Keratinocyte (primary cell): ENCODE data around the gene AGO3. TPM values are rescaled to one million over a fixed set of nuclear protein-coding genes. Genes with fewer than 3 reads are reported as not detected.

Experiments used
- DNase-seq: peaks from one replicate; pipeline ENCODE4 v3.0.0-alpha.2; 2011; ENCODE audit warnings: low read depth, missing footprints, low spot score
- FAIRE-seq: peaks from 2 replicates; lab custom pipeline; 2011; peaks lifted over from hg19 to GRCh38; lab: Jason Lieb, UNC
- H2AFZ ChIP-seq: 2 replicates; pipeline ENCODE4 v1.6.0; 2012; ENCODE audit warnings: low read length, control low read depth, inconsistent platforms; ENCODE audit not compliant: control insufficient read depth
- H3K27ac ChIP-seq: 2 replicates; pipeline ENCODE4 v1.5.1; 2011; ENCODE audit warnings: low read length; ENCODE audit not compliant: control insufficient read depth, insufficient read depth
- H3K27me3 ChIP-seq: 3 replicates; pipeline ENCODE4 v1.6.0; 2011; ENCODE audit warnings: low read length; ENCODE audit not compliant: control insufficient read depth, insufficient read depth; ENCODE audit errors: extremely low read depth
- H3K36me3 ChIP-seq, 2 experiments: 2 replicates in 1 of 2; 3 replicates in 1 of 2; pipeline ENCODE4 v1.5.1; 2011; ENCODE audit warnings: low read length in 2 of 2, mild to moderate bottlenecking in 1 of 2; ENCODE audit not compliant: control insufficient read depth in 2 of 2, insufficient read depth in 2 of 2; ENCODE audit errors: extremely low read depth in 1 of 2
- H3K4me1 ChIP-seq: 3 replicates; pipeline ENCODE4 v1.5.1; 2011; ENCODE audit warnings: low read length; ENCODE audit not compliant: control insufficient read depth, insufficient read depth; ENCODE audit errors: extremely low read depth
- H3K4me2 ChIP-seq: 3 replicates; pipeline ENCODE4 v1.6.0; 2011; ENCODE audit warnings: low read depth, low read length; ENCODE audit not compliant: control insufficient read depth, insufficient read depth; ENCODE audit errors: extremely low read depth
- H3K4me3 ChIP-seq, 3 experiments: fragments of 200-600 bp in 1 of 3; sonication (generic) in 1 of 3; 2 replicates in 2 of 3; 3 replicates in 1 of 3; pipeline ENCODE4 v1.5.1; 2011 to 2016; ENCODE audit warnings: low read length in 3 of 3, mild to moderate bottlenecking in 3 of 3, control low read depth in 2 of 3, inconsistent platforms in 1 of 3, low read depth in 1 of 3, mixed read lengths in 1 of 3, mixed run types in 1 of 3, moderate library complexity in 1 of 3; ENCODE audit not compliant: control insufficient read depth in 2 of 3, insufficient read depth in 2 of 3; ENCODE audit errors: extremely low read depth in 1 of 3
- H3K79me2 ChIP-seq: 2 replicates; pipeline ENCODE4 v1.6.0; 2012; ENCODE audit warnings: low read length; ENCODE audit not compliant: control insufficient read depth, insufficient read depth
- H3K9ac ChIP-seq: 3 replicates; pipeline ENCODE4 v1.6.0; 2011; ENCODE audit warnings: low read length; ENCODE audit not compliant: control insufficient read depth, insufficient read depth; ENCODE audit errors: extremely low read depth
- H3K9me1 ChIP-seq: 3 replicates; pipeline ENCODE4 v1.6.0; 2011; ENCODE audit warnings: low read length; ENCODE audit not compliant: control insufficient read depth, insufficient read depth; ENCODE audit errors: extremely low read depth
- H3K9me3 ChIP-seq: 2 replicates; pipeline ENCODE4 v1.5.1; 2012; ENCODE audit warnings: low read depth, low read length; ENCODE audit not compliant: control insufficient read depth
- H4K20me1 ChIP-seq: 3 replicates; pipeline ENCODE4 v1.6.0; 2011; ENCODE audit warnings: low read length; ENCODE audit not compliant: control insufficient read depth, insufficient read depth; ENCODE audit errors: extremely low read depth
- CTCF ChIP-seq, 3 experiments: IDR thresholded peaks in 1 of 3; conservative IDR thresholded peaks in 1 of 3; optimal IDR thresholded peaks in 1 of 3; 2 replicates in 2 of 3; 3 replicates in 1 of 3; pipeline versions ENCODE3 to v1.5.1; 2011; ENCODE audit warnings: low read length in 3 of 3, mild to moderate bottlenecking in 3 of 3, moderate library complexity in 2 of 3, control low read depth in 1 of 3, inconsistent platforms in 1 of 3; ENCODE audit not compliant: insufficient read depth in 2 of 3; ENCODE audit errors: extremely low read depth in 1 of 3
- EZH2 ChIP-seq: IDR thresholded peaks from one replicate; pipeline ENCODE4 v1.6.1; 2012; ENCODE audit warnings: inconsistent platforms, mild to moderate bottlenecking, low read length, moderate library complexity
- dilution Hi-C: fragments of 300-500 bp; cut with MboI; formaldehyde crosslinking; loops from one replicate; pipeline ENCODE4 v1.7.0; 2020; ENCODE audit warnings: low sequenced_read_pairs; ENCODE audit not compliant: extremely low pct_ligation_motif_present
- polyA plus RNA-seq, 5 experiments: library from polyadenylated mRNA; depleted of rRNA in 3 of 5; stranded (reverse) in 3 of 5; stranded (forward) in 1 of 5; unstranded in 1 of 5; fragments of >200 nt; gene quantifications; 1 replicate in 1 of 5; 2 replicates in 3 of 5; 3 replicates in 1 of 5; pipeline versions ENCODE4 v1.2.1 to v1.2.3, GENCODE V29; 2011 to 2012; ENCODE audit warnings: missing spikeins in 2 of 5, low read depth in 1 of 5, low replicate concordance in 1 of 5

AGO3 gene
- polyA plus RNA-seq, 1 donor (not counting 4 experiments of a cell fraction or from before 2014, with no cell fraction given) = 14.0 TPM

- Histone ChIP-seq H4K20me1 (no peaks in the 10 kb centered on the region), H3K79me2 (peaks cover 7% of the 10 kb centered on the region), H3K9me3 (no peaks in the 10 kb centered on the region), H3K9ac (peak overlapping the region; percentile 87), H3K9me1 (peaks cover 3% of the 10 kb centered on the region), H3K27me3 (no peaks in the 10 kb centered on the region), H2AFZ (peak overlapping the region; percentile 94), H3K27ac (peak overlapping the region; percentile 51), H3K4me3 (peak overlapping the region; percentile 79 to 98 (median 82)), H3K36me3 (peaks cover 0 to 4% of the 10 kb centered on the region in 2 experiments), H3K4me1 (no peaks in the 10 kb centered on the region), H3K4me2 (peak overlapping the region; percentile 89)
- dilution Hi-C loops = no loop called here
- TF ChIP-seq CTCF (optimal IDR thresholded peaks at IDR 0.05 in 1 of 3, IDR thresholded peaks at IDR 0.05 in 1 of 3, conservative IDR thresholded peaks at IDR 0.05 in 1 of 3; ENCODE audit: extremely low read depth in 1 of 3, insufficient read depth in 2 of 3, low read length in 3 of 3) = no peak
- TF ChIP-seq EZH2 = no peak
- DNase-seq (no peak), FAIRE-seq (no peak)
Measured at GRCh38 chr1:35883635-35884101, 47.2 kb upstream of the AGO3 start.

GRCh38 chr1:35884934-35885333 lies 46.0 kb upstream of the AGO3 start:
- peaks cover 7% of the 10 kb centered on the region for H3K79me2 ChIP-seq
- no peaks in the 10 kb centered on the region for H3K4me1 ChIP-seq
- H3K4me3 ChIP-seq = no peak overlapping the region
- H3K9me3 ChIP-seq = no peaks in the 10 kb centered on the region
- FAIRE-seq (no peak), DNase-seq (no peak)
- dilution Hi-C loops = no loop called here
- no peaks in the 10 kb centered on the region for H4K20me1 ChIP-seq
- H3K27me3 ChIP-seq = no peaks in the 10 kb centered on the region
- H3K9ac ChIP-seq = no peak overlapping the region
- H3K36me3 ChIP-seq = peaks cover 0 to 4% of the 10 kb centered on the region in 2 experiments
- peaks cover 3% of the 10 kb centered on the region for H3K9me1 ChIP-seq
- no peak overlapping the region for H3K27ac ChIP-seq
- no peak overlapping the region for H3K4me2 ChIP-seq
- TF ChIP-seq CTCF (optimal IDR thresholded peaks at IDR 0.05 in 1 of 3, IDR thresholded peaks at IDR 0.05 in 1 of 3, conservative IDR thresholded peaks at IDR 0.05 in 1 of 3; ENCODE audit: extremely low read depth in 1 of 3, insufficient read depth in 2 of 3, low read length in 3 of 3) = no peak
- no peak overlapping the region for H2AFZ ChIP-seq
